Suprapubic skin (tissue), 4 donors: ENCODE data around the gene FGFBP3. TPM values are rescaled to one million over a fixed set of nuclear protein-coding genes. Genes with fewer than 3 reads are reported as not detected.

ENCODE experiments used
- DNase-seq, 2 donors: peaks; one replicate each; pipeline ENCODE4 v3.0.0-alpha.2; 2019; ENCODE audit warnings: low spot score in 2 of 2
- H3K27ac ChIP-seq: fragments of 200-600 bp; sonication (generic); one replicate; pipeline ENCODE4 v1.5.1; 2019
- H3K27me3 ChIP-seq: fragments of 200-600 bp; sonication (generic); one replicate; pipeline ENCODE4 v1.5.1; 2019
- H3K36me3 ChIP-seq: fragments of 200-600 bp; sonication (generic); one replicate; pipeline ENCODE4 v1.5.1; 2019
- H3K4me1 ChIP-seq: fragments of 200-600 bp; sonication (generic); one replicate; pipeline ENCODE4 v1.5.1; 2019
- H3K4me3 ChIP-seq: fragments of 200-600 bp; sonication (generic); one replicate; pipeline ENCODE4 v1.5.1; 2019; ENCODE audit warnings: mild to moderate bottlenecking
- H3K9me3 ChIP-seq: fragments of 200-600 bp; sonication (generic); one replicate; pipeline ENCODE4 v1.5.1; 2019
- CTCF ChIP-seq, 2 donors: fragments of 200-600 bp in 1 of 2; fragments of 450-650 bp in 1 of 2; sonication (generic) in 1 of 2; IDR thresholded peaks; one replicate each; pipeline ENCODE4 v1.5.1; 2016 to 2019; ENCODE audit warnings: antibody characterized with exemption in 2 of 2, mild to moderate bottlenecking in 1 of 2, moderate library complexity in 1 of 2
- EP300 ChIP-seq: sonication (generic); formaldehyde crosslinking; IDR thresholded peaks from one replicate; pipeline ENCODE4 v1.6.1; 2017; ENCODE audit warnings: antibody characterized with exemption
- POLR2A ChIP-seq, 2 donors: fragments of 450-650 bp; IDR thresholded peaks; one replicate each; pipeline ENCODE4 v1.6.1; 2017; ENCODE audit warnings: antibody characterized with exemption in 2 of 2, mild to moderate bottlenecking in 2 of 2, moderate library complexity in 2 of 2
- POLR2AphosphoS5 ChIP-seq, 3 donors: sonication (generic); formaldehyde crosslinking; IDR thresholded peaks; one replicate each; pipeline ENCODE4 v1.6.1; 2017; ENCODE audit warnings: antibody characterized with exemption in 3 of 3
- WGBS: methylation state at CpG from one replicate; pipeline ENCODE4 v1.1.5; 2018; 5-methylcytosine and 5-hydroxymethylcytosine counted together
- total RNA-seq, 4 donors: library from RNA; depleted of rRNA; stranded (reverse); fragments of >200 nt; gene quantifications; one replicate each; pipeline ENCODE4 v1.1.0, GENCODE V29; 2016

The FGFBP3 gene
- 1 to 10 TPM in 2 of 4 donors, under 1 TPM in 2; 0.23 to 1.0 (median 0.79) TPM for total RNA-seq

GRCh38 chr10:91909117-91909677 lies at the start of gene FGFBP3:
Gene FGFBP3, minus strand, starts transcription at chr10:91909486. Its CDS starts 517 bp downstream, at chr10:91908969.
- Histone ChIP-seq H3K27ac (peak within 1 kb of the TSS; percentile 70), H3K36me3 (no peaks in the 10 kb centered on the region), H3K4me1 (peaks cover 26% of the 10 kb centered on the region), H3K4me3 (peak within 1 kb of the TSS; percentile 84), H3K27me3 (no peaks in the 10 kb centered on the region), H3K9me3 (no peaks in the 10 kb centered on the region)
- under 1% methylated on average over 19 of the region's 19 CpGs for WGBS
- no peak for TF ChIP-seq POLR2AphosphoS5 (IDR thresholded peaks at IDR 0.05)
- TF ChIP-seq EP300, result no peak
- TF ChIP-seq CTCF (IDR thresholded peaks at IDR 0.05), result no peak
- TF ChIP-seq POLR2A (IDR thresholded peaks at IDR 0.05), result no peak
- DNase-seq, result no peak

GRCh38 chr10:91957091-91957490 lies 47.8 kb upstream of the FGFBP3 start:
- no peak for TF ChIP-seq POLR2AphosphoS5 (IDR thresholded peaks at IDR 0.05)
- no peak for TF ChIP-seq CTCF (IDR thresholded peaks at IDR 0.05)
- TF ChIP-seq EP300, result no peak
- no peak for TF ChIP-seq POLR2A (IDR thresholded peaks at IDR 0.05)
- peaks cover 87% of the 10 kb centered on the region for H3K36me3 ChIP-seq
- no peaks in the 10 kb centered on the region for H3K4me1 ChIP-seq
- no peaks in the 10 kb centered on the region for H3K9me3 ChIP-seq
- 100% methylated on average over 1 of the region's 1 CpG for WGBS
- DNase-seq, result no peak
- no peaks in the 10 kb centered on the region for H3K27me3 ChIP-seq
- no peak overlapping the region for H3K27ac ChIP-seq
- H3K4me3 ChIP-seq, result no peak overlapping the region

- 56% methylated on average over 3 of the region's 3 CpGs for WGBS
These were observed 45.8 kb upstream of the FGFBP3 start for GRCh38 chr10:91955114-91955513.

GRCh38 chr10:91953600-91954160 lies 44.4 kb upstream of the FGFBP3 start:
- Histone ChIP-seq H3K27ac (no peak overlapping the region), H3K9me3 (no peaks in the 10 kb centered on the region), H3K36me3 (peaks cover 73% of the 10 kb centered on the region), H3K27me3 (no peaks in the 10 kb centered on the region), H3K4me3 (no peak overlapping the region), H3K4me1 (no peaks in the 10 kb centered on the region)
- no peak for DNase-seq
- WGBS, result 89% methylated on average over 2 of the region's 2 CpGs
- no peak for TF ChIP-seq POLR2AphosphoS5 (IDR thresholded peaks at IDR 0.05)
- TF ChIP-seq POLR2A (IDR thresholded peaks at IDR 0.05), result no peak
- TF ChIP-seq EP300, result no peak
- TF ChIP-seq CTCF (IDR thresholded peaks at IDR 0.05), result no peak

More at GRCh38 chr10:91955114-91955513, 45.8 kb upstream of the FGFBP3 start:
- Histone ChIP-seq H3K9me3 (no peaks in the 10 kb centered on the region), H3K4me1 (no peaks in the 10 kb centered on the region), H3K36me3 (peaks cover 79% of the 10 kb centered on the region), H3K4me3 (no peak overlapping the region), H3K27me3 (no peaks in the 10 kb centered on the region), H3K27ac (no peak overlapping the region)
- DNase-seq, result no peak
- no peak for TF ChIP-seq POLR2A (IDR thresholded peaks at IDR 0.05)

- H3K4me1 ChIP-seq, result no peaks in the 10 kb centered on the region
- no peak overlapping the region for H3K27ac ChIP-seq
- no peak for DNase-seq
- no peak overlapping the region for H3K4me3 ChIP-seq
- H3K36me3 ChIP-seq, result peaks cover 44% of the 10 kb centered on the region
- TF ChIP-seq EP300, result no peak
- no peak for TF ChIP-seq POLR2AphosphoS5 (IDR thresholded peaks at IDR 0.05)
- TF ChIP-seq CTCF (IDR thresholded peaks at IDR 0.05), result no peak
- no peak for TF ChIP-seq POLR2A (IDR thresholded peaks at IDR 0.05)
- no peaks in the 10 kb centered on the region for H3K27me3 ChIP-seq
- H3K9me3 ChIP-seq, result no peaks in the 10 kb centered on the region
- WGBS, result 90% methylated on average over 5 of the region's 5 CpGs
These were observed 35.8 kb upstream of the FGFBP3 start for GRCh38 chr10:91944880-91945630.
